Progenitor cell of endocrine pancreas (in vitro differentiated cells): ENCODE data around the gene PDZRN4. TPM values are rescaled to one million over a fixed set of nuclear protein-coding genes. Genes with fewer than 3 reads are reported as not detected.

ENCODE experiments used
- DNase-seq: peaks from one replicate; pipeline ENCODE4 v3.0.0; 2021; ENCODE audit warnings: low spot score; ENCODE audit not compliant: unreplicated experiment
- H3K27ac Mint-ChIP-seq: 2 replicates; pipeline ENCODE4 v1.8.0; 2021; ENCODE audit warnings: mild to moderate bottlenecking, moderate library complexity, mixed read lengths
- H3K27me3 Mint-ChIP-seq: 2 replicates; pipeline ENCODE4 v1.8.0; 2021; ENCODE audit warnings: mixed read lengths
- H3K36me3 Mint-ChIP-seq: 2 replicates; pipeline ENCODE4 v1.8.0; 2022; ENCODE audit warnings: mixed read lengths; ENCODE audit not compliant: insufficient read depth
- H3K4me1 Mint-ChIP-seq: 2 replicates; pipeline ENCODE4 v1.8.0; 2021; ENCODE audit warnings: low read depth, mixed read lengths
- H3K4me3 Mint-ChIP-seq: 2 replicates; pipeline ENCODE4 v1.8.0; 2021; ENCODE audit warnings: low read depth, mild to moderate bottlenecking, moderate library complexity, mixed read lengths
- H3K9me3 Mint-ChIP-seq: 2 replicates; pipeline ENCODE4 v1.8.0; 2021; ENCODE audit warnings: low read depth, mixed read lengths
- total RNA-seq: library from RNA; stranded (reverse); gene quantifications from 2 replicates; pipeline ENCODE4 v1.2.1, GENCODE V29; 2021
- TF ChIP-seq, protein P1 (sequence below): fragments of 200-600 bp; sonication (generic); IDR thresholded peaks from one replicate; pipeline ENCODE4 v1.5.0; 2021; ENCODE audit warnings: antibody characterized with exemption, mild to moderate bottlenecking; ENCODE audit not compliant: unreplicated experiment

PDZRN4 gene
- total RNA-seq, 1 donor from 2014 or later: 0.12 TPM

DNA sequence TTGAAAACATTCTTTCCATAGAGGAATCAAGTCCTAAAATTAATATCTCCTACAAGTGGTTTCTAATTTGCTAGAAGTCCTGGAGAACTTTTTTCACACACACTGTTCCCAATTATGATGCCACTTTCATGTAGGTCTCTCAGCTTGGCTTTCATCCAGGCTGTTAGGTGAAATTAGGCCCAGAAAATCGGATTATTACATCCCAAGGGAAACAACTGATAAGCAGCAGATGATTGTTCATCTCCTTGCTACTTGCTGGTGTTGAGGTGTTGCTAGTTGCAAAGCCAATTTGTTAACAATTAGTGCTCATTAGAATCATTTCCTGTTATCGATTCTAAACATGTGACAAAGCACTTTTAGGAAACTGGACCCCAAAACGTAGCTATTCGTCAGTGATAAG lies 248.0 kb downstream of the PDZRN4 start:
- no peak overlapping the region for H3K4me3 Mint-ChIP-seq
- no peak for DNase-seq
- H3K27me3 Mint-ChIP-seq: no peaks in the 10 kb centered on the region
- H3K36me3 Mint-ChIP-seq: no peaks in the 10 kb centered on the region
- H3K9me3 Mint-ChIP-seq: no peaks in the 10 kb centered on the region
- peaks cover 2% of the 10 kb centered on the region for H3K4me1 Mint-ChIP-seq
- TF ChIP-seq, protein P1, sequence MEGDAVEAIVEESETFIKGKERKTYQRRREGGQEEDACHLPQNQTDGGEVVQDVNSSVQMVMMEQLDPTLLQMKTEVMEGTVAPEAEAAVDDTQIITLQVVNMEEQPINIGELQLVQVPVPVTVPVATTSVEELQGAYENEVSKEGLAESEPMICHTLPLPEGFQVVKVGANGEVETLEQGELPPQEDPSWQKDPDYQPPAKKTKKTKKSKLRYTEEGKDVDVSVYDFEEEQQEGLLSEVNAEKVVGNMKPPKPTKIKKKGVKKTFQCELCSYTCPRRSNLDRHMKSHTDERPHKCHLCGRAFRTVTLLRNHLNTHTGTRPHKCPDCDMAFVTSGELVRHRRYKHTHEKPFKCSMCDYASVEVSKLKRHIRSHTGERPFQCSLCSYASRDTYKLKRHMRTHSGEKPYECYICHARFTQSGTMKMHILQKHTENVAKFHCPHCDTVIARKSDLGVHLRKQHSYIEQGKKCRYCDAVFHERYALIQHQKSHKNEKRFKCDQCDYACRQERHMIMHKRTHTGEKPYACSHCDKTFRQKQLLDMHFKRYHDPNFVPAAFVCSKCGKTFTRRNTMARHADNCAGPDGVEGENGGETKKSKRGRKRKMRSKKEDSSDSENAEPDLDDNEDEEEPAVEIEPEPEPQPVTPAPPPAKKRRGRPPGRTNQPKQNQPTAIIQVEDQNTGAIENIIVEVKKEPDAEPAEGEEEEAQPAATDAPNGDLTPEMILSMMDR: no peak
- H3K27ac Mint-ChIP-seq: no peak overlapping the region

DNA sequence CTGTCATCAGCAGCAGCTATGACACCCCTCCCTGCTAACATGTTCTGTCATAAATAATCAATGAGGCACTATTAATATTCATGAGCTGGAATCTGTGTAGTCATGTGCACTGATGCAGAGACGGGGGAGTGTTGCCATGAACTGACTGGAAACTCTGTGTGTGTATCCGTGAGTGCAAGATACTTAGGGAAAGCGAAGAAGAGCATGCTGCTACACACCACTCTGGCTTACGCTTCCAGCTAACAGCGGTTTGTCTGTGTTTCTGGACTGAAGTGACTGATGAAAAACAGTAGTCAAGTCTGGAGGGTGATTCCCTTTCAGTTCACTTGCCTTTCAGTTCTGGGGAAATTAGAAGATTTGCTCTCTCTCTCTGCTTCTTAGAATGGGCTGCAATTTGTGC lies 249.4 kb downstream of the PDZRN4 start:
- no peak overlapping the region for H3K27ac Mint-ChIP-seq
- TF ChIP-seq, protein P1: no peak
- peaks cover under 1% of the 10 kb centered on the region for H3K4me1 Mint-ChIP-seq
- no peaks in the 10 kb centered on the region for H3K9me3 Mint-ChIP-seq
- no peak overlapping the region for H3K4me3 Mint-ChIP-seq
- no peaks in the 10 kb centered on the region for H3K36me3 Mint-ChIP-seq
- no peak for DNase-seq
- H3K27me3 Mint-ChIP-seq: no peaks in the 10 kb centered on the region

DNA sequence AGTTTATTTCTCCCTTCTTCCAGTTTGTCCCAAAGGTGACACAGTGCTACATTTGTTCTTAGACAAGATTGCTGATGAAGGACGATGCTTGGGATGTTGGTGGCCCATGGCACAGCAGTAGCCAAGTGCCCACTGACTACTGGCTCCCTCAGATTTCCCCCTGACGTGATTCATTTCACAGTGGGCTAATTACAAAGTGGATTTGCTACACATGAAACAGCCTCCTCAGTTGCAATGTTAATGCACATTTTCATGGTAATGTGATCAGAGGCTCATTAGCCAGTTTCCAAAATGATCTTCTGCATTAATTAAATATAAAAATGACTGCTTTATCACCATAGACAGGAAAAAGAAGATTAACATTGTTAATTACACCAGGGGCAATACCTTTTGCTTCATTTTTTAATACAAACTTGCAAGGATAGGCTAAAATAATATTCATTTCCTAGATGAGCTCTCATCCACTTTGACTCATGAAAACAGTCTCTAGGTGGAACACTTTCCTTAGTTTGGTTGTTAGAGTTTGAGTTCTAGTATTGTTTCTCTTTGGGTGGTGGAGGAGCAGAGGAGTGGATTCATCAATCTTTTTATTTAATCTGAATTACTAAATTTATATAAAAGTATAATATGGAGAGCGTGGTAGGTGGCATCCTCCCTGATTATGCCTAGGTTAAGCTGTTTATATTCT lies 250.9 kb downstream of the PDZRN4 start:
- no peaks in the 10 kb centered on the region for H3K27me3 Mint-ChIP-seq
- TF ChIP-seq, protein P1: no peak
- no peak overlapping the region for H3K27ac Mint-ChIP-seq
- no peaks in the 10 kb centered on the region for H3K4me1 Mint-ChIP-seq
- H3K9me3 Mint-ChIP-seq: no peaks in the 10 kb centered on the region
- DNase-seq: no peak
- H3K36me3 Mint-ChIP-seq: no peaks in the 10 kb centered on the region
- H3K4me3 Mint-ChIP-seq: no peak overlapping the region

DNA sequence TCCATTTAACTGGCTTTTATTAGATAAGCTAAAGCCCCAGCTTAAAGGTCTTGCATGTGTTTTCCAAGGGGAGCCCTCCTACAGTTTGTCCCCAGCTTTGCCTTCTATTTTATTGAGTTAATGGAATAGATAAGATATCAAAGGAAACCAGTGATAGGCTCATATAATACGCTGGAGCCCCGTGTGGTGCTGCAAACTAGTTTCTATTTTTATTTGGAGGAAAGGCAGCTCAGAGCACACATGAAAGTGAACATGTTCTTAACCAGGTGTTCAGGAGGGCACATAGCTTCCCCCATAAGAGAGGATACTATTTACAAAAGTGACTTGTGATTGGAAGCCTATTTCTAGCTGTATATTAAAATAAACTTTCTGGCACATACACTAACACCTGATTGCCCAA lies 251.7 kb downstream of the PDZRN4 start:
- Mint-ChIP-seq H3K9me3 (no peaks in the 10 kb centered on the region), H3K27ac (no peak overlapping the region), H3K27me3 (no peaks in the 10 kb centered on the region), H3K4me1 (no peaks in the 10 kb centered on the region), H3K4me3 (no peak overlapping the region), H3K36me3 (no peaks in the 10 kb centered on the region)
- TF ChIP-seq, protein P1: no peak
- no peak for DNase-seq

- Mint-ChIP-seq H3K4me1 (no peaks in the 10 kb centered on the region), H3K4me3 (no peak overlapping the region), H3K27me3 (no peaks in the 10 kb centered on the region), H3K36me3 (no peaks in the 10 kb centered on the region), H3K9me3 (no peaks in the 10 kb centered on the region), H3K27ac (no peak overlapping the region)
- DNase-seq: no peak
- TF ChIP-seq, protein P1: no peak
Measured at GRCh38 chr12:41441180-41441579, 253.1 kb downstream of the PDZRN4 start.
